ENCODE results near the gene PSMC6. TPM values are rescaled to one million over a fixed set of nuclear protein-coding genes. Genes with fewer than 3 reads are reported as not detected.

The PSMC6 gene
- polyA plus RNA-seq, 3 donors, result 46.9 to 64.3 (median 48.6) TPM

DNA sequence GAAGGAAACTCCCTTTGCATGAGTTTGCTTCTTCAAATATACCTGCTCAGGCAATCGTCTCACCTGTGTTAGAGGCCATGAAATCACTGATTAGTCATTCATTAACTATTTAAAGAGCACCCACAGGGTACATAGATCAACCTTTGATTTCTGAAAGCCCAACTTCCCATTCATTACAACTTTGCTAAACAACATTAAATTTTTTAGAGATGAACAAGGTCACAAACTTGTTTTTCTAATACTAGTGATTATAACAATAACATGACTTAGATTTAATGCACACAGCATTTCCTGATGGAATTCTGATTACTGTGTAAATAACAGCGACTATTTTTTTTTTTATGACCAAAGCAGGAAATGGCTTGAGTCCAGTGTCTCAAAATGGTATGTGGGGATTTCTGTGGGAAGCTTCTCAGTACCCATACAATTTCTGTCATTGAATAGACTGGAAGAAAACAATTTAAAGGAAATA is 6.3 kb upstream of the PSMC6 start:
- H3K27me3 ChIP-seq (ENCODE audit: control insufficient read depth in 2 of 2, insufficient read depth in 2 of 2, low read length in 2 of 2), result no peaks in the 10 kb centered on the region
- no peak overlapping the region for H3K9ac ChIP-seq (ENCODE audit: insufficient read depth, low read length, poor library complexity, severe bottlenecking)
- WGBS (ENCODE audit: insufficient coverage), result 100% methylated on average over 1 of the region's 2 CpGs
- H3K4me1 ChIP-seq (ENCODE audit: control insufficient read depth in 1 of 2, insufficient read depth in 2 of 2, low read length in 2 of 2), result peaks cover 33 to 61% of the 10 kb centered on the region in 2 donors
- Mint-ChIP-seq H3K9me3 (peaks cover 0 to 2% (median 0%) of the 10 kb centered on the region in 7 donors), H3K4me1 (peaks cover 49% of the 10 kb centered on the region), H3K27ac (no peak overlapping the region), H3K27me3 (ENCODE audit: low read depth in 3 of 3) (peaks cover 0 to 1% (median 1%) of the 10 kb centered on the region in 3 donors), H3K36me3 (no peaks in the 10 kb centered on the region), H3K4me3 (no peak overlapping the region)
- DNase-seq, result no peak
- no peaks in the 10 kb centered on the region for H3K9me3 ChIP-seq (replicated peaks in 1 of 2; ENCODE audit: control insufficient read depth in 1 of 2, insufficient read depth in 1 of 2, low read length in 2 of 2)
- intact Hi-C loops (cut with micrococcal nuclease), result loop anchor here in 1 of 2 donors (10.0 kb wide), 1 partner anchor 146 kb away; the partner anchor contains the start of genes GPR137C and TXNDC16
- no peak overlapping the region for H3K27ac ChIP-seq (ENCODE audit: low read depth in 1 of 2, low read length in 2 of 2)
- H3K79me2 ChIP-seq (ENCODE audit: insufficient read depth, low read length), result no peaks in the 10 kb centered on the region
- no peak overlapping the region for H3K4me2 ChIP-seq (replicated peaks; ENCODE audit: extremely low read depth, low read length, poor library complexity, severe bottlenecking)
- H4K20me1 ChIP-seq (ENCODE audit: insufficient read depth, low read length), result no peaks in the 10 kb centered on the region
- H3K4me3 ChIP-seq (replicated peaks in 1 of 3; ENCODE audit: low read depth in 2 of 3, low read length in 3 of 3), result no peak overlapping the region
- no peaks in the 10 kb centered on the region for H3K36me3 ChIP-seq (replicated peaks in 1 of 2; ENCODE audit: control insufficient read depth in 1 of 2, insufficient read depth in 2 of 2, low read length in 2 of 2)
- no peak overlapping the region for H2AFZ ChIP-seq (ENCODE audit: insufficient read depth, low read depth, low read length, poor library complexity, severe bottlenecking)
- TF ChIP-seq, protein P1, sequence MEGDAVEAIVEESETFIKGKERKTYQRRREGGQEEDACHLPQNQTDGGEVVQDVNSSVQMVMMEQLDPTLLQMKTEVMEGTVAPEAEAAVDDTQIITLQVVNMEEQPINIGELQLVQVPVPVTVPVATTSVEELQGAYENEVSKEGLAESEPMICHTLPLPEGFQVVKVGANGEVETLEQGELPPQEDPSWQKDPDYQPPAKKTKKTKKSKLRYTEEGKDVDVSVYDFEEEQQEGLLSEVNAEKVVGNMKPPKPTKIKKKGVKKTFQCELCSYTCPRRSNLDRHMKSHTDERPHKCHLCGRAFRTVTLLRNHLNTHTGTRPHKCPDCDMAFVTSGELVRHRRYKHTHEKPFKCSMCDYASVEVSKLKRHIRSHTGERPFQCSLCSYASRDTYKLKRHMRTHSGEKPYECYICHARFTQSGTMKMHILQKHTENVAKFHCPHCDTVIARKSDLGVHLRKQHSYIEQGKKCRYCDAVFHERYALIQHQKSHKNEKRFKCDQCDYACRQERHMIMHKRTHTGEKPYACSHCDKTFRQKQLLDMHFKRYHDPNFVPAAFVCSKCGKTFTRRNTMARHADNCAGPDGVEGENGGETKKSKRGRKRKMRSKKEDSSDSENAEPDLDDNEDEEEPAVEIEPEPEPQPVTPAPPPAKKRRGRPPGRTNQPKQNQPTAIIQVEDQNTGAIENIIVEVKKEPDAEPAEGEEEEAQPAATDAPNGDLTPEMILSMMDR (IDR thresholded peaks at IDR 0.05), result no peak

- H3K27me3 Mint-ChIP-seq (ENCODE audit: low read depth in 3 of 3), result peaks cover 0 to 1% (median 1%) of the 10 kb centered on the region in 3 donors
- H3K36me3 Mint-ChIP-seq, result no peaks in the 10 kb centered on the region
Measured at GRCh38 chr14:52701223-52701622, 5.8 kb upstream of the PSMC6 start.

More at GRCh38 chr14:52701223-52701622, 5.8 kb upstream of the PSMC6 start:
- DNase-seq, result no peak
- no peaks in the 10 kb centered on the region for H3K79me2 ChIP-seq (ENCODE audit: insufficient read depth, low read length)
- H3K4me3 ChIP-seq (replicated peaks in 1 of 3; ENCODE audit: low read depth in 2 of 3, low read length in 3 of 3), result no peak overlapping the region
- no peaks in the 10 kb centered on the region for H3K27me3 ChIP-seq (ENCODE audit: control insufficient read depth in 2 of 2, insufficient read depth in 2 of 2, low read length in 2 of 2)
- WGBS (ENCODE audit: insufficient coverage), result 67% methylated on average over 1 of the region's 3 CpGs
- H4K20me1 ChIP-seq (ENCODE audit: insufficient read depth, low read length), result no peaks in the 10 kb centered on the region
- no peak overlapping the region for H3K4me2 ChIP-seq (replicated peaks; ENCODE audit: extremely low read depth, low read length, poor library complexity, severe bottlenecking)
- no peak overlapping the region for H2AFZ ChIP-seq (ENCODE audit: insufficient read depth, low read depth, low read length, poor library complexity, severe bottlenecking)
- Mint-ChIP-seq H3K27ac (no peak overlapping the region), H3K4me1 (peaks cover 50% of the 10 kb centered on the region), H3K4me3 (no peak overlapping the region), H3K9me3 (peaks cover 0 to 2% (median 0%) of the 10 kb centered on the region in 7 donors)
- intact Hi-C loops (cut with micrococcal nuclease), result loop anchor here in 1 of 2 donors (10.0 kb wide), 1 partner anchor 146 kb away; the partner anchor contains the start of genes GPR137C and TXNDC16
- no peak overlapping the region for H3K27ac ChIP-seq (ENCODE audit: low read depth in 1 of 2, low read length in 2 of 2)
- H3K36me3 ChIP-seq (replicated peaks in 1 of 2; ENCODE audit: control insufficient read depth in 1 of 2, insufficient read depth in 2 of 2, low read length in 2 of 2), result no peaks in the 10 kb centered on the region
- no peak overlapping the region for H3K9ac ChIP-seq (ENCODE audit: insufficient read depth, low read length, poor library complexity, severe bottlenecking)
- TF ChIP-seq, protein P1 (IDR thresholded peaks at IDR 0.05), result no peak
- peaks cover 33 to 60% of the 10 kb centered on the region in 2 donors for H3K4me1 ChIP-seq (ENCODE audit: control insufficient read depth in 1 of 2, insufficient read depth in 2 of 2, low read length in 2 of 2)
- H3K9me3 ChIP-seq (replicated peaks in 1 of 2; ENCODE audit: control insufficient read depth in 1 of 2, insufficient read depth in 1 of 2, low read length in 2 of 2), result no peaks in the 10 kb centered on the region

Measured in CD14-positive monocyte (primary cell).